Neural progenitor cell (in vitro differentiated cells): ENCODE measurements around the gene JPH2. TPM values are rescaled to one million over a fixed set of nuclear protein-coding genes. Genes with fewer than 3 reads are reported as not detected.

Experiments
- DNase-seq: peaks from one replicate; pipeline ENCODE4 v3.0.0-alpha.2; 2016; ENCODE audit warnings: low spot score
- H2AFZ ChIP-seq: fragments of 200-600 bp; sonication (generic); replicated peaks from 2 replicates; pipeline ENCODE4 v1.6.1; 2016; ENCODE audit warnings: antibody characterized with exemption
- H3F3A ChIP-seq: fragments of 200-600 bp; sonication (generic); 2 replicates; pipeline ENCODE4 v1.6.1; 2016; ENCODE audit warnings: antibody characterized with exemption, low read depth
- H3K27ac ChIP-seq: fragments of 200-600 bp; sonication (generic); 2 replicates; pipeline ENCODE4 v1.5.1; 2016; ENCODE audit warnings: mild to moderate bottlenecking
- H3K27me3 ChIP-seq: fragments of 200-600 bp; sonication (generic); 2 replicates; pipeline ENCODE4 v1.6.1; 2016; ENCODE audit warnings: mild to moderate bottlenecking, moderate library complexity
- H3K36me3 ChIP-seq: fragments of 200-600 bp; sonication (generic); 2 replicates; pipeline ENCODE4 v1.5.1; 2016
- H3K4me1 ChIP-seq: fragments of 200-600 bp; sonication (generic); 2 replicates; pipeline ENCODE4 v1.6.1; 2016; ENCODE audit warnings: mixed run types
- H3K4me2 ChIP-seq: fragments of 200-600 bp; sonication (generic); 2 replicates; pipeline ENCODE4 v1.6.1; 2016
- H3K4me3 ChIP-seq: fragments of 200-600 bp; sonication (generic); 2 replicates; pipeline ENCODE4 v1.5.1; 2016
- H3K79me2 ChIP-seq: fragments of 200-600 bp; sonication (generic); 2 replicates; pipeline ENCODE4 v1.6.1; 2016; ENCODE audit warnings: low read depth
- H3K9ac ChIP-seq: fragments of 200-600 bp; sonication (generic); 2 replicates; pipeline ENCODE4 v1.6.1; 2016
- H3K9me3 ChIP-seq: fragments of 200-600 bp; sonication (generic); 2 replicates; pipeline ENCODE4 v1.5.1; 2016; ENCODE audit warnings: low read depth
- H4K20me1 ChIP-seq: fragments of 200-600 bp; sonication (generic); 2 replicates; pipeline ENCODE4 v1.6.1; 2016; ENCODE audit warnings: low read depth
- H3K27ac Mint-ChIP-seq: 3 replicates; pipeline ENCODE4 v1.8.0; 2021; ENCODE audit warnings: mixed read lengths
- H3K27me3 Mint-ChIP-seq: 2 replicates; pipeline ENCODE4 v1.8.0; 2022; ENCODE audit warnings: low read depth, mild to moderate bottlenecking, inconsistent platforms, moderate library complexity, mixed read lengths; ENCODE audit not compliant: insufficient read depth
- H3K36me3 Mint-ChIP-seq: 3 replicates; pipeline ENCODE4 v1.8.0; 2021; ENCODE audit warnings: mixed read lengths
- H3K4me1 Mint-ChIP-seq: 3 replicates; pipeline ENCODE4 v1.8.0; 2021; ENCODE audit warnings: mixed read lengths
- H3K4me3 Mint-ChIP-seq: 3 replicates; pipeline ENCODE4 v1.8.0; 2021; ENCODE audit warnings: mild to moderate bottlenecking, moderate library complexity, mixed read lengths
- H3K9me3 Mint-ChIP-seq: 3 replicates; pipeline ENCODE4 v1.8.0; 2020; ENCODE audit warnings: mixed read lengths
- CTCF ChIP-seq: fragments of 200-600 bp; sonication (generic); IDR thresholded peaks from 2 replicates; pipeline ENCODE4 v1.5.1; 2017; ENCODE audit warnings: antibody characterized with exemption, mild to moderate bottlenecking
- EZH2 ChIP-seq: fragments of 200-600 bp; sonication (generic); IDR thresholded peaks from 2 replicates; pipeline ENCODE4 v1.6.1; 2017; ENCODE audit warnings: antibody characterized with exemption, mild to moderate bottlenecking, moderate library complexity
- EZH2phosphoT487 ChIP-seq: fragments of 200-600 bp; sonication (generic); IDR thresholded peaks from 2 replicates; pipeline ENCODE4 v1.6.1; 2017; ENCODE audit warnings: antibody characterized with exemption
- total RNA-seq: library from RNA; depleted of rRNA; stranded (reverse); fragments of >200 nt; gene quantifications from 2 replicates; pipeline ENCODE4 v1.2.3, GENCODE V29; 2015; ENCODE audit warnings: low replicate concordance

The JPH2 gene
- total RNA-seq, 1 donor from 2014 or later = not detected

GRCh38 chr20:44106615-44107014 lies 80.4 kb downstream of the JPH2 start:
- H3K27ac ChIP-seq = no peak overlapping the region
- Mint-ChIP-seq H3K4me1 (no peaks in the 10 kb centered on the region), H3K9me3 (peaks cover 18% of the 10 kb centered on the region), H3K27me3 (peaks cover 11% of the 10 kb centered on the region), H3K27ac (no peak overlapping the region), H3K4me3 (no peak overlapping the region), H3K36me3 (no peaks in the 10 kb centered on the region)
- no peaks in the 10 kb centered on the region for H3K79me2 ChIP-seq
- no peaks in the 10 kb centered on the region for H3K4me1 ChIP-seq
- no peak for DNase-seq
- H3F3A ChIP-seq = no peaks in the 10 kb centered on the region
- no peaks in the 10 kb centered on the region for H3K36me3 ChIP-seq
- peaks cover 11% of the 10 kb centered on the region for H3K27me3 ChIP-seq
- no peak for TF ChIP-seq EZH2phosphoT487
- TF ChIP-seq EZH2 = no peak
- TF ChIP-seq CTCF = no peak
- H3K4me2 ChIP-seq = no peak overlapping the region
- no peak overlapping the region for H2AFZ ChIP-seq
- H4K20me1 ChIP-seq = no peaks in the 10 kb centered on the region
- no peaks in the 10 kb centered on the region for H3K9me3 ChIP-seq
- H3K4me3 ChIP-seq = no peak overlapping the region
- H3K9ac ChIP-seq = no peak overlapping the region

- H3K4me1 ChIP-seq = no peaks in the 10 kb centered on the region
- no peak overlapping the region for H3K4me3 ChIP-seq
- H3F3A ChIP-seq = no peaks in the 10 kb centered on the region
- H3K4me1 Mint-ChIP-seq = no peaks in the 10 kb centered on the region
- no peaks in the 10 kb centered on the region for H3K79me2 ChIP-seq
- no peak overlapping the region for H2AFZ ChIP-seq
- H3K36me3 Mint-ChIP-seq = no peaks in the 10 kb centered on the region
- H3K9ac ChIP-seq = no peak overlapping the region
- no peaks in the 10 kb centered on the region for H3K9me3 ChIP-seq
- H3K27me3 Mint-ChIP-seq = peaks cover 7% of the 10 kb centered on the region
- H3K4me2 ChIP-seq = no peak overlapping the region
- H3K27me3 ChIP-seq = peaks cover 15% of the 10 kb centered on the region
- H3K27ac Mint-ChIP-seq = no peak overlapping the region
- H3K4me3 Mint-ChIP-seq = no peak overlapping the region
- no peak overlapping the region for H3K27ac ChIP-seq
- no peaks in the 10 kb centered on the region for H4K20me1 ChIP-seq
- H3K9me3 Mint-ChIP-seq = peaks cover 18% of the 10 kb centered on the region
- no peak for TF ChIP-seq EZH2
- TF ChIP-seq CTCF = no peak
- TF ChIP-seq EZH2phosphoT487 = no peak
- DNase-seq = no peak
- H3K36me3 ChIP-seq = no peaks in the 10 kb centered on the region
Observed at GRCh38 chr20:44104798-44105517, 82.0 kb downstream of the JPH2 start.

- no peaks in the 10 kb centered on the region for H3K36me3 Mint-ChIP-seq
- H2AFZ ChIP-seq = no peak overlapping the region
- H3F3A ChIP-seq = no peaks in the 10 kb centered on the region
- H3K36me3 ChIP-seq = no peaks in the 10 kb centered on the region
- no peaks in the 10 kb centered on the region for H3K9me3 ChIP-seq
- H3K4me1 ChIP-seq = no peaks in the 10 kb centered on the region
- H3K79me2 ChIP-seq = no peaks in the 10 kb centered on the region
- no peak overlapping the region for H3K4me3 ChIP-seq
- no peak overlapping the region for H3K27ac Mint-ChIP-seq
- H3K9ac ChIP-seq = no peak overlapping the region
- H3K27me3 ChIP-seq = peaks cover 15% of the 10 kb centered on the region
- TF ChIP-seq EZH2phosphoT487 (no peak), EZH2 (no peak), CTCF (no peak)
- no peak for DNase-seq
- no peaks in the 10 kb centered on the region for H3K4me1 Mint-ChIP-seq
- H3K4me3 Mint-ChIP-seq = no peak overlapping the region
- H3K4me2 ChIP-seq = no peak overlapping the region
- H3K27ac ChIP-seq = no peak overlapping the region
- peaks cover 4% of the 10 kb centered on the region for H3K27me3 Mint-ChIP-seq
- H4K20me1 ChIP-seq = no peaks in the 10 kb centered on the region
- peaks cover 4% of the 10 kb centered on the region for H3K9me3 Mint-ChIP-seq
Observed at GRCh38 chr20:44102582-44102981, 84.4 kb downstream of the JPH2 start.
